Chondrocyte (in vitro differentiated cells): ENCODE results near the gene WWOX. TPM values are rescaled to one million over a fixed set of nuclear protein-coding genes. Genes with fewer than 3 reads are reported as not detected.

Source experiments
- DNase-seq: peaks from one replicate; pipeline ENCODE4 v3.0.0; 2021; ENCODE audit warnings: mixed read lengths, low spot score
- H3K27ac Mint-ChIP-seq: one replicate; pipeline ENCODE4 v1.8.0; 2021; ENCODE audit warnings: mild to moderate bottlenecking, moderate library complexity, mixed read lengths; ENCODE audit not compliant: unreplicated experiment
- H3K27me3 Mint-ChIP-seq: 2 replicates; pipeline ENCODE4 v1.8.0; 2021; ENCODE audit warnings: low read depth, mixed read lengths
- H3K36me3 Mint-ChIP-seq: 2 replicates; pipeline ENCODE4 v1.8.0; 2021; ENCODE audit warnings: low read depth, mixed read lengths
- H3K4me1 Mint-ChIP-seq: 2 replicates; pipeline ENCODE4 v1.8.0; 2021; ENCODE audit warnings: low read depth, mild to moderate bottlenecking, mixed read lengths
- H3K4me3 Mint-ChIP-seq: one replicate; pipeline ENCODE4 v1.8.0; 2021; ENCODE audit warnings: mild to moderate bottlenecking, moderate library complexity, mixed read lengths; ENCODE audit not compliant: unreplicated experiment
- H3K9me3 Mint-ChIP-seq: 2 replicates; pipeline ENCODE4 v1.8.0; 2021; ENCODE audit warnings: low read depth, mixed read lengths
- total RNA-seq: library from RNA; stranded (reverse); gene quantifications from 3 replicates; pipeline ENCODE4 v1.2.1, GENCODE V29; 2021
- TF ChIP-seq, protein P1 (sequence below): fragments of 200-600 bp; sonication (generic); IDR thresholded peaks from 2 replicates; pipeline ENCODE4 v1.5.0; 2021; ENCODE audit warnings: antibody characterized with exemption, mild to moderate bottlenecking, moderate library complexity

Gene WWOX
- total RNA-seq, 1 donor from 2014 or later = 12.1 TPM

DNA sequence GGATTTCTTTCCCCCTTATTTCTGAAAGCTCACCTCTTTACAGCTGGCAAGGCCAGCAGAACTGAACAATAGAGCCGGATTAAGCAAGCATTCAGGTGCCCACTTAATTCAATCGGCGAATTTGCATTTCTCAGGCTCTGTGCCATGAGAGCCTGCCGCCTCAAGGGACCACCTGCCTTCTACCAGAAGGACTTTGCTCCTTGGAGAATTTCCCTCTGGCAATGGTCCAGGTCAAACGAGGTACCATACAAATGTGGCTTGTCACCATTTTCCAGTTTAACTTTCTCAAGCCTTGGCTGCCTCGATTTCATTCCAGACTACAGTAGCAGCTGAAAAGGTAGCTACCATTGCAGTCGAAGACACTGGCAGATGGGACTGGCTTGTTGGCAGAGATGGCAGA lies 967.1 kb downstream of the WWOX start:
- TF ChIP-seq, protein P1, sequence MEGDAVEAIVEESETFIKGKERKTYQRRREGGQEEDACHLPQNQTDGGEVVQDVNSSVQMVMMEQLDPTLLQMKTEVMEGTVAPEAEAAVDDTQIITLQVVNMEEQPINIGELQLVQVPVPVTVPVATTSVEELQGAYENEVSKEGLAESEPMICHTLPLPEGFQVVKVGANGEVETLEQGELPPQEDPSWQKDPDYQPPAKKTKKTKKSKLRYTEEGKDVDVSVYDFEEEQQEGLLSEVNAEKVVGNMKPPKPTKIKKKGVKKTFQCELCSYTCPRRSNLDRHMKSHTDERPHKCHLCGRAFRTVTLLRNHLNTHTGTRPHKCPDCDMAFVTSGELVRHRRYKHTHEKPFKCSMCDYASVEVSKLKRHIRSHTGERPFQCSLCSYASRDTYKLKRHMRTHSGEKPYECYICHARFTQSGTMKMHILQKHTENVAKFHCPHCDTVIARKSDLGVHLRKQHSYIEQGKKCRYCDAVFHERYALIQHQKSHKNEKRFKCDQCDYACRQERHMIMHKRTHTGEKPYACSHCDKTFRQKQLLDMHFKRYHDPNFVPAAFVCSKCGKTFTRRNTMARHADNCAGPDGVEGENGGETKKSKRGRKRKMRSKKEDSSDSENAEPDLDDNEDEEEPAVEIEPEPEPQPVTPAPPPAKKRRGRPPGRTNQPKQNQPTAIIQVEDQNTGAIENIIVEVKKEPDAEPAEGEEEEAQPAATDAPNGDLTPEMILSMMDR = no peak
- no peak for DNase-seq
- H3K4me1 Mint-ChIP-seq = no peaks in the 10 kb centered on the region
- no peak overlapping the region for H3K4me3 Mint-ChIP-seq
- H3K27me3 Mint-ChIP-seq = peaks cover 2% of the 10 kb centered on the region
- H3K9me3 Mint-ChIP-seq = no peaks in the 10 kb centered on the region
- H3K36me3 Mint-ChIP-seq = no peaks in the 10 kb centered on the region
- H3K27ac Mint-ChIP-seq = no peak overlapping the region

DNA sequence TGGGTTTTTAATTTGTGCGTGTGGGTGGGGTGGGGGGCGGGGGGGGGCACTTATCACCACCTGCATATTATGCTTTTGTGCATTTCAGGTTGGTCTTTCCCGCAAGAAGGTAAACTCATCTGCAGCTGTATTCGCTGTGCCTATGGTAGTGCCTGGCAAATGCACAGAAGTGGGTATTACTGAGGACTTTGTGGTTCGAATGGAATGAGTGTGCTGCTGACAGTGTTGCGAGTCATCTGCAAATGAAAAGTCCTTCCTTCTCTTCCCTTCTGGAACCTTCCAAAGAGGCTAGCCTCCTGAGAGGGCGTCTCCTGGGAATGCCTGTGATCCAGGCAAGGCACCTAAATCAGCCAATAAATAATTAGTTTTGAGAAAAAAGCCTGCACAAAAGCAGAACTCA lies 968.1 kb downstream of the WWOX start:
- no peaks in the 10 kb centered on the region for H3K4me1 Mint-ChIP-seq
- TF ChIP-seq, protein P1 = no peak
- no peaks in the 10 kb centered on the region for H3K36me3 Mint-ChIP-seq
- no peak overlapping the region for H3K27ac Mint-ChIP-seq
- no peak overlapping the region for H3K4me3 Mint-ChIP-seq
- H3K27me3 Mint-ChIP-seq = no peaks in the 10 kb centered on the region
- no peaks in the 10 kb centered on the region for H3K9me3 Mint-ChIP-seq
- DNase-seq = no peak

DNA sequence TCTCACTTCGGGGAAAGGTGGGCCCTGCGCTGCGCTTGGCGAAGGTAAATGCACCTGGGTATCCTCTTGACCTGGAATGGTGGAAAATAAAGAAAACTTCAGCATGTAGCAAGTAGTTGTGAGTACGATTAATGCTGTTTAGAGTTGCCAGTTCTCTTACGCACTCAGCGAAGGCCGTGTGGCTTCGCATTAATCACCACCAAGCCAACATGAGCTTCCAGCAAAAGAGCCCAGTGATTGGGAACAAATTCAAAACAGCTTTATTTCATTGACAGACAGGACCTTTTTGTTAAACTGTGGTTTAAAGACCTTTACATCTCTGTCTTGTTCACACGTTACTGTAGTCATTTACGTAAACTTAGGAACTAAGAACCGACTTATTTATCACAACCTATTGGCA lies 969.7 kb downstream of the WWOX start:
- Mint-ChIP-seq H3K36me3 (no peaks in the 10 kb centered on the region), H3K27me3 (no peaks in the 10 kb centered on the region), H3K4me1 (no peaks in the 10 kb centered on the region), H3K9me3 (no peaks in the 10 kb centered on the region), H3K4me3 (no peak overlapping the region), H3K27ac (no peak overlapping the region)
- no peak for DNase-seq
- TF ChIP-seq, protein P1 = no peak

DNA sequence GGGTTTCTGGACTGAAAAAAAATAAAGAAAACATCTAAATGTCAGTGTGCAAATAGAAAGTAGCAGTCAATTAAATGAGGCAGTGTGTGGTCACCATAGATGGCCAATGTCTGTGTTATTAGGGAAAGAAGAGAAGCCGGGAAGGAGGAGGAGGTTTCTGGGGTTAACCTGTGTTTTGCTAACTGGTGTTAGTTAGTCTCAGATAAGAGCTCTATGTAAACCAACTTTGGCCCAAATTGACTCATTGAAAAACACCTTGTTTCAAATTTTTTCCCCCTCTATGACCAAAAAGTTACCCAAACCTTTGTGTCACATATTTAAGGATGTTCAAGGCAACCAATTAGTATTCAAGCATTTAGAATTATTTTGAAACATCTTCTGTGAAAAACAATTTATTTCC lies 970.2 kb downstream of the WWOX start:
- TF ChIP-seq, protein P1 = no peak
- H3K4me3 Mint-ChIP-seq = no peak overlapping the region
- no peaks in the 10 kb centered on the region for H3K9me3 Mint-ChIP-seq
- H3K4me1 Mint-ChIP-seq = no peaks in the 10 kb centered on the region
- no peaks in the 10 kb centered on the region for H3K36me3 Mint-ChIP-seq
- H3K27me3 Mint-ChIP-seq = no peaks in the 10 kb centered on the region
- no peak for DNase-seq
- H3K27ac Mint-ChIP-seq = no peak overlapping the region

DNA sequence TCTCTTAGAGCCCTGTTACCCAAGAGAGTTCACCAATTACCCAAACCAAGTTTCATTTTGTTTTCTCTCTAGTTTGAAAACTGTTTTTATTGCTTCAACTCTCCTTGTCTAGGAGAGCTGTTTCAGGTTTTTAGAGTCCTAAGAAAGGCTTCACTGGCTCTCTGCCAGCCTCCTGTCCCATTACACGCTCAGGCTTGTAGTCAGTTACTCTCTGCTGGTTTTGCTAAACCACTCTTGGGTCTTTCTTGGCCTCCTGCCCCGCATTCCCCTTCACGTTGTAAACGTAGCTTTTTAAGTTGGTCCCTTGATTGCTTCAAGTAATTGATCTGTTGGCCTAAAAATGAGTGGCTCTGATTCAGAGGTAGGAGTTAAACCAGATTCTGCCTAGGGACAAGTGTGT lies 972.0 kb downstream of the WWOX start:
- H3K9me3 Mint-ChIP-seq = no peaks in the 10 kb centered on the region
- H3K4me1 Mint-ChIP-seq = no peaks in the 10 kb centered on the region
- H3K4me3 Mint-ChIP-seq = no peak overlapping the region
- H3K36me3 Mint-ChIP-seq = no peaks in the 10 kb centered on the region
- H3K27ac Mint-ChIP-seq = no peak overlapping the region
- TF ChIP-seq, protein P1 = no peak
- no peaks in the 10 kb centered on the region for H3K27me3 Mint-ChIP-seq
- no peak for DNase-seq
